Measurements from ENCODE around the gene PHACTR3.

GRCh38 chr20:59618131-59618530, 13.8 kb downstream of the PHACTR3 start:
- TF ChIP-seq CTCF (IDR thresholded peaks at IDR 0.05): no peak
- no peak for TF ChIP-seq POLR2A (IDR thresholded peaks at IDR 0.05)

Data from lower leg skin (tissue), 3 donors.